Loucy (cell line): ENCODE data around the gene ANKS3.

ENCODE experiments used
- H2AFZ ChIP-seq: fragments of 200-600 bp; sonication (generic); 2 replicates; pipeline ENCODE4 v1.6.0; 2016; ENCODE audit warnings: antibody characterized with exemption, mild to moderate bottlenecking, low read length, moderate library complexity
- H3F3A ChIP-seq: fragments of 200-600 bp; 2 replicates; pipeline ENCODE4 v1.6.0; 2016; ENCODE audit warnings: antibody characterized with exemption, low read depth, mild to moderate bottlenecking
- H3K27me3 ChIP-seq: fragments of 200-600 bp; sonication (generic); 2 replicates; pipeline ENCODE4 v1.6.1; 2014; ENCODE audit warnings: low read length, mild to moderate bottlenecking; ENCODE audit not compliant: insufficient read depth, poor library complexity, severe bottlenecking
- H3K36me3 ChIP-seq: fragments of 200-600 bp; sonication (generic); 2 replicates; pipeline ENCODE4 v1.6.1; 2016; ENCODE audit warnings: low read length; ENCODE audit not compliant: insufficient read depth
- H3K4me1 ChIP-seq: fragments of 200-600 bp; sonication (generic); 2 replicates; pipeline ENCODE4 v1.5.1; 2014; ENCODE audit warnings: low read length, mild to moderate bottlenecking; ENCODE audit not compliant: insufficient read depth, poor library complexity, severe bottlenecking
- H3K4me2 ChIP-seq: fragments of 200-600 bp; sonication (generic); 2 replicates; pipeline ENCODE4 v1.6.0; 2014; ENCODE audit warnings: antibody characterized with exemption, low read length, low read depth, mild to moderate bottlenecking; ENCODE audit not compliant: poor library complexity, severe bottlenecking
- H3K4me3 ChIP-seq: fragments of 200-600 bp; sonication (generic); 2 replicates; pipeline ENCODE4 v1.5.1; 2014; ENCODE audit warnings: low read length, mild to moderate bottlenecking, mixed read lengths; ENCODE audit not compliant: poor library complexity, severe bottlenecking
- H3K79me2 ChIP-seq: fragments of 200-600 bp; sonication (generic); 2 replicates; pipeline ENCODE4 v1.6.1; 2014; ENCODE audit warnings: low read length; ENCODE audit not compliant: insufficient read depth
- H3K9ac ChIP-seq: fragments of 200-600 bp; sonication (generic); 2 replicates; pipeline ENCODE4 v1.6.0; 2014; ENCODE audit warnings: mild to moderate bottlenecking, low read depth, low read length, moderate library complexity; ENCODE audit not compliant: poor library complexity, severe bottlenecking
- H3K9me2 ChIP-seq: fragments of 200-600 bp; sonication (generic); replicated peaks from 2 replicates; pipeline ENCODE4 v1.6.1; 2016; ENCODE audit warnings: low read depth, low read length, mixed read lengths
- H3K9me3 ChIP-seq: fragments of 200-600 bp; sonication (generic); 2 replicates; pipeline ENCODE4 v1.6.1; 2014; ENCODE audit warnings: mild to moderate bottlenecking, antibody characterized with exemption, low read length, low read depth; ENCODE audit not compliant: insufficient read depth
- H4K20me1 ChIP-seq: fragments of 200-600 bp; sonication (generic); 2 replicates; pipeline ENCODE4 v1.6.0; 2014; ENCODE audit warnings: antibody characterized with exemption, low read length, mild to moderate bottlenecking; ENCODE audit not compliant: insufficient read depth, poor library complexity, severe bottlenecking
- CTCF ChIP-seq: fragments of 200-600 bp; sonication (generic); conservative IDR thresholded peaks from 2 replicates; pipeline ENCODE4 v1.5.1; 2014; ENCODE audit warnings: mild to moderate bottlenecking, antibody characterized with exemption, low read length
- EZH2phosphoT487 ChIP-seq: fragments of 200-600 bp; IDR thresholded peaks from 2 replicates; pipeline ENCODE4 v1.6.1; 2018; ENCODE audit warnings: antibody characterized with exemption, mild to moderate bottlenecking, moderate library complexity, borderline replicate concordance

Gene ANKS3

GRCh38 chr16:4654011-4654963 is 79.8 kb downstream of the ANKS3 start:
- H3K4me1 ChIP-seq, result no peaks in the 10 kb centered on the region
- H3F3A ChIP-seq, result no peaks in the 10 kb centered on the region
- peaks cover 30% of the 10 kb centered on the region; the same call in 1 of the 2 replicates for H3K36me3 ChIP-seq
- TF ChIP-seq EZH2phosphoT487 (no peak), CTCF (no peak)
- no peaks in the 10 kb centered on the region for H3K79me2 ChIP-seq
- no peaks in the 10 kb centered on the region for H3K9me2 ChIP-seq
- H3K4me2 ChIP-seq, result no peak overlapping the region
- no peaks in the 10 kb centered on the region for H3K27me3 ChIP-seq
- H4K20me1 ChIP-seq, result peaks cover 3% of the 10 kb centered on the region
- no peak overlapping the region for H3K9ac ChIP-seq
- no peaks in the 10 kb centered on the region for H3K9me3 ChIP-seq
- H2AFZ ChIP-seq, result no peak overlapping the region
- no peak overlapping the region for H3K4me3 ChIP-seq

- H3K4me1 ChIP-seq, result no peaks in the 10 kb centered on the region
- no peaks in the 10 kb centered on the region for H3F3A ChIP-seq
- H4K20me1 ChIP-seq, result peaks cover 3% of the 10 kb centered on the region
- TF ChIP-seq CTCF (no peak), EZH2phosphoT487 (no peak)
- H3K36me3 ChIP-seq, result peaks cover 30% of the 10 kb centered on the region; the same call in 1 of the 2 replicates
- no peaks in the 10 kb centered on the region for H3K9me3 ChIP-seq
- no peak overlapping the region for H3K9ac ChIP-seq
- H3K79me2 ChIP-seq, result no peaks in the 10 kb centered on the region
- no peak overlapping the region for H2AFZ ChIP-seq
- H3K4me2 ChIP-seq, result no peak overlapping the region
- H3K9me2 ChIP-seq, result no peaks in the 10 kb centered on the region
- H3K4me3 ChIP-seq, result no peak overlapping the region
- H3K27me3 ChIP-seq, result no peaks in the 10 kb centered on the region
Measured at GRCh38 chr16:4652561-4652960, 81.5 kb downstream of the ANKS3 start.

GRCh38 chr16:4651827-4652226 is 82.2 kb downstream of the ANKS3 start:
- no peaks in the 10 kb centered on the region; the same call in 1 of the 2 replicates for H3K79me2 ChIP-seq
- peaks cover 3% of the 10 kb centered on the region for H4K20me1 ChIP-seq
- H3K4me2 ChIP-seq, result no peak overlapping the region
- no peak overlapping the region for H3K4me3 ChIP-seq
- H3K9me3 ChIP-seq, result no peaks in the 10 kb centered on the region
- H3K9me2 ChIP-seq, result no peaks in the 10 kb centered on the region
- H2AFZ ChIP-seq, result no peak overlapping the region
- TF ChIP-seq EZH2phosphoT487 (no peak), CTCF (no peak)
- H3K9ac ChIP-seq, result no peak overlapping the region
- H3K27me3 ChIP-seq, result no peaks in the 10 kb centered on the region
- H3K4me1 ChIP-seq, result no peaks in the 10 kb centered on the region
- H3F3A ChIP-seq, result no peaks in the 10 kb centered on the region
- H3K36me3 ChIP-seq, result peaks cover 24% of the 10 kb centered on the region; the same call in 1 of the 2 replicates
